SK-N-SH (cell line): ENCODE measurements around the gene NPIPA7. TPM values are rescaled to one million over a fixed set of nuclear protein-coding genes. Genes with fewer than 3 reads are reported as not detected.
"Not testable (repeated sequence)": the region's sequence is repeated elsewhere in the genome, so short reads cannot be mapped to it uniquely, and the experiment has no call there.

Experiments
- CTCF ChIA-PET: fragments of 300-600, 350-600 bp; formaldehyde crosslinking; extraction: SDS; loops from one replicate; lab custom pipeline; 2021; lab: Yijun Ruan, JAX
- POLR2A ChIA-PET: fragments of 350-600 bp; sonication (Branson Sonifier 250); formaldehyde crosslinking; extraction: SDS; loops from one replicate; lab custom pipeline; 2020; ENCODE audit warnings: antibody characterized with exemption, inconsistent platforms; lab: Yijun Ruan, JAX
- DNase-seq: peaks from one replicate; pipeline ENCODE4 v3.0.0; 2012
- H2AFZ ChIP-seq: fragments of 200-600 bp; sonication (generic); 2 replicates; pipeline ENCODE4 v1.8.1; 2016; ENCODE audit warnings: antibody characterized with exemption, mild to moderate bottlenecking, low read depth
- H3F3A ChIP-seq: fragments of 200-600 bp; sonication (generic); replicated peaks from 2 replicates; pipeline ENCODE3; 2016; ENCODE audit warnings: antibody characterized with exemption, mild to moderate bottlenecking; ENCODE audit not compliant: insufficient read depth
- H3K27ac ChIP-seq, 2 experiments: fragments of 200-500 bp in 1 of 2; fragments of 200-600 bp in 1 of 2; sonication (Bioruptor generic) in 1 of 2; sonication (generic), shearing (Covaris generic) in 1 of 2; 2 replicates each; pipeline versions ENCODE4 v1.5.1 to v1.6.1; 2014 to 2016; ENCODE audit warnings: low read depth in 2 of 2, inconsistent platforms in 1 of 2, low read length in 1 of 2, mild to moderate bottlenecking in 1 of 2, mixed read lengths in 1 of 2
- H3K27me3 ChIP-seq: fragments of 200-600 bp; sonication (generic), shearing (Covaris generic); 2 replicates; pipeline ENCODE4 v1.6.1; 2016; ENCODE audit warnings: mixed run types; ENCODE audit not compliant: insufficient read depth
- H3K36me3 ChIP-seq, 2 experiments: fragments of 200-500 bp in 1 of 2; fragments of 200-600 bp in 1 of 2; sonication (Bioruptor generic) in 1 of 2; sonication (generic) in 1 of 2; replicated peaks in 1 of 2; 2 replicates each; pipeline versions ENCODE3 to v1.5.1; 2014 to 2016; ENCODE audit warnings: low read length in 1 of 2, mild to moderate bottlenecking in 1 of 2; ENCODE audit not compliant: insufficient read depth in 2 of 2, control insufficient read depth in 1 of 2
- H3K4me1 ChIP-seq, 2 experiments: fragments of 200-500 bp in 1 of 2; fragments of 200-600 bp in 1 of 2; sonication (Bioruptor generic) in 1 of 2; sonication (generic), shearing (Covaris generic) in 1 of 2; 2 replicates each; pipeline versions ENCODE4 v1.5.1 to v1.6.1; 2014 to 2016; ENCODE audit warnings: low read depth in 1 of 2, low read length in 1 of 2, mixed run types in 1 of 2; ENCODE audit not compliant: insufficient read depth in 2 of 2, control insufficient read depth in 1 of 2
- H3K4me2 ChIP-seq: fragments of 200-600 bp; sonication (generic), shearing (Covaris generic); 2 replicates; pipeline ENCODE4 v1.6.1; 2017; ENCODE audit warnings: mixed run types
- H3K4me3 ChIP-seq, 2 experiments: fragments of 200-500 bp in 1 of 2; fragments of 200-600 bp in 1 of 2; sonication (Bioruptor generic) in 1 of 2; sonication (generic), shearing (Covaris generic) in 1 of 2; 2 replicates each; pipeline versions ENCODE4 v1.5.1 to v1.8.1; 2014 to 2016; ENCODE audit warnings: low read depth in 2 of 2, inconsistent platforms in 1 of 2, low read length in 1 of 2, mild to moderate bottlenecking in 1 of 2, mixed read lengths in 1 of 2, moderate library complexity in 1 of 2
- H3K79me2 ChIP-seq: fragments of 200-600 bp; sonication (generic); 2 replicates; pipeline ENCODE4 v1.8.1; 2017; ENCODE audit warnings: mild to moderate bottlenecking; ENCODE audit not compliant: insufficient read depth
- H3K9ac ChIP-seq: fragments of 200-600 bp; sonication (generic); 2 replicates; pipeline ENCODE4 v1.6.1; 2017; ENCODE audit warnings: mixed run types
- H3K9me2 ChIP-seq: fragments of 200-600 bp; sonication (generic); 2 replicates; pipeline ENCODE4 v1.6.1; 2017; ENCODE audit warnings: mixed run types
- H3K9me3 ChIP-seq: fragments of 200-600 bp; sonication (generic); 2 replicates; pipeline ENCODE4 v1.6.1; 2017; ENCODE audit warnings: mixed run types, mild to moderate bottlenecking, moderate library complexity
- H4K20me1 ChIP-seq: fragments of 200-600 bp; sonication (generic); 2 replicates; pipeline ENCODE4 v1.6.1; 2017; ENCODE audit warnings: mild to moderate bottlenecking, mixed run types; ENCODE audit not compliant: insufficient read depth
- WGBS: methylation state at CpG from one replicate; pipeline ENCODE4 v1.1.6; 2017; ENCODE audit warnings: low lambda C conversion rate; 5-methylcytosine and 5-hydroxymethylcytosine counted together
- polyA plus RNA-seq, 3 experiments: library from polyadenylated mRNA; depleted of rRNA; stranded (reverse); fragments of >200 nt; gene quantifications; 2 replicates each; pipeline ENCODE4 v1.2.3, GENCODE V29; 2012

Gene NPIPA7
- polyA plus RNA-seq, 1 of the 3 experiments (the other 2 are of a cell fraction): 16.7 TPM

DNA sequence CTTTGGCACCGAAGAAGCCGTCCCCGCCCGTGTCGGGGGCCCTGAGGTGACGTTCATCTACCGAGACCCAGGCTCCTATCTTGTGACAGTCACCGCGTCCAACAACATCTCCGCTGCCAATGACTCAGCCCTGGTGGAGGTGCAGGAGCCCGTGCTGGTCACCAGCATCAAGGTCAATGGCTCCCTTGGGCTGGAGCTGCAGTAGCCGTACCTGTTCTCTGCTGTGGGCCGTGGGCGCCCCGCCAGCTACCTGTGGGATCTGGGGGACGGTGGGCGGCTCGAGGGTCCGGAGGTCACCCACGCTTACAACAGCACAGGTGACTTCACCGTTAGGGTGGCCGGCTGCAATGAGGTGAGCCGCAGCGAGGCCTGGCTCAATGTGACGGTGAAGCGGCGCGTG lies 14.2 kb upstream of the NPIPA7 start:
- DNase-seq, H3K4me3 ChIP-seq, H3K36me3 ChIP-seq, H2AFZ ChIP-seq, H3K4me1 ChIP-seq, H3K27ac ChIP-seq, POLR2A ChIA-PET, H3K9me3 ChIP-seq, H3K9ac ChIP-seq, H3K27me3 ChIP-seq, H4K20me1 ChIP-seq, H3K9me2 ChIP-seq, H3K79me2 ChIP-seq, CTCF ChIA-PET, H3K4me2 ChIP-seq, H3F3A ChIP-seq: not testable (repeated sequence)
- no CpG with 5 or more reads among the region's 28 CpGs for WGBS

DNA sequence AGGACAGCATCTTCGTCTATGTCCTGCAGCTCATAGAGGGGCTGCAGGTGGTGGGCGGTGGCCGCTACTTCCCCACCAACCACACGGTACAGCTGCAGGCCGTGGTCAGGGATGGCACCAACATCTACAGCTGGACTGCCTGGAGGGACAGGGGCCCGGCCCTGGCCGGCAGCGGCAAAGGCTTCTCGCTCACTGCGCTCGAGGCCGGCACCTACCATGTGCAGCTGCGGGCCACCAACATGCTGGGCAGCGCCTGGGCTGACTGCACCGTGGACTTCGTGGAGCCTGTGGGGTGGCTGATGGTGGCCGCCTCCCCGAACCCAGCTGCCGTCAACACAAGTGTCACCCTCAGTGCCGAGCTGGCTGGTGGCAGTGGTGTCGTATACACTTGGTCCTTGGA lies 13.6 kb upstream of the NPIPA7 start:
- H3K4me2 ChIP-seq, H3K4me3 ChIP-seq, H2AFZ ChIP-seq, DNase-seq, H3K36me3 ChIP-seq, H3K9me2 ChIP-seq, H4K20me1 ChIP-seq, H3K4me1 ChIP-seq, H3K27me3 ChIP-seq, H3K9me3 ChIP-seq, CTCF ChIA-PET, H3K9ac ChIP-seq, H3K79me2 ChIP-seq, H3K27ac ChIP-seq, H3F3A ChIP-seq, POLR2A ChIA-PET: not testable (repeated sequence)
- WGBS: 70% methylated on average over 19 of the region's 21 CpGs

DNA sequence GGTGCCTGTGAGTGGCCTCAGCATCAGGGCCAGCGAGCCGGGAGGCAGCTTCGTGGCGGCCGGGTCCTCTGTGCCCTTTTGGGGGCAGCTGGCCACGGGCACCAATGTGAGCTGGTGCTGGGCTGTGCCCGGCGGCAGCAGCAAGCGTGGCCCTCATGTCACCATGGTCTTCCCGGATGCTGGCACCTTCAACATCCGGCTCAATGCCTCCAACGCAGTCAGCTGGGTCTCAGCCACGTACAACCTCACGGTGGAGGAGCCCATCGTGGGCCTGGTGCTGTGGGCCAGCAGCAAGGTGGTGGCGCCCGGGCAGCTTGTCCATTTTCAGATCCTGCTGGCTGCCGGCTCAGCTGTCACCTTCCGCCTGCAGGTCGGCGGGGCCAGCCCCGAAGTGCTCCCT lies 13.1 kb upstream of the NPIPA7 start:
- H4K20me1 ChIP-seq, H3K79me2 ChIP-seq, H3K4me2 ChIP-seq, H3K4me1 ChIP-seq, H3K9me3 ChIP-seq, POLR2A ChIA-PET, H3F3A ChIP-seq, H3K27ac ChIP-seq, H3K9ac ChIP-seq, H2AFZ ChIP-seq, CTCF ChIA-PET, H3K36me3 ChIP-seq, H3K4me3 ChIP-seq, H3K9me2 ChIP-seq, H3K27me3 ChIP-seq, DNase-seq: not testable (repeated sequence)
- no CpG with 5 or more reads among the region's 22 CpGs for WGBS

DNA sequence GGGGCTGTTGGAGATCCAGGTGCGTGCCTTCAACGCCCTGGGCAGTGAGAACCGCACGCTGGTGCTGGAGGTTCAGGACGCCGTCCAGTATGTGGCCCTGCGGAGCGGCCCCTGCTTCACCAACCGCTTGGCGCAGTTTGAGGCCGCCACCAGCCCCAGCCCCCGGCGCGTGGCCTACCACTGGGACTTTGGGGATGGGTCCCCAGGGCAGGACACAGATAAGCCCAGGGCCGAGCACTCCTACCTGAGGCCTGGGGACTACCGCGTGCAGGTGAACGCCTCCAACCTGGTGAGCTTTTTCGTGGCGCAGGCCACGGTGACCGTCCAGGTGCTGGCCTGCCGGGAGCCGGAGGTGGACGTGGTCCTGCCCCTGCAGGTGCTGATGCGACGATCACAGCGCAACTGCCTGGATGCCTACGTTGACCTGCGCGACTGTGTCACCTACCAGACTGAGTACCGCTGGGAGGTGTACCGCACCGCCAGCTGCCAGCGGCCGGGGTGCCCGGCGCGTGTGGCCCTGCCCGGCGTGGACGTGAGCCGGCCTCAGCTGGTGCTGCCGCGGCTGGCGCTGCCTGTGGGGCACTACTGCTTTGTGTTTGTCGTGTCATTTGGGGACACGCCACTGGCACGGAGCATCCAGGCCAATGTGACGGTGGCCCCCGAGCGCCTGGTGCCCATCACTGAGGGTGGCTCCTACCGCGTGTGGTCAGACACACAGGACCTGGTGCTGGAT lies 12.2 kb upstream of the NPIPA7 start:
- POLR2A ChIA-PET, H2AFZ ChIP-seq, H4K20me1 ChIP-seq, H3K4me2 ChIP-seq, H3K4me3 ChIP-seq, H3K9ac ChIP-seq, H3K27ac ChIP-seq, H3K36me3 ChIP-seq, H3K9me2 ChIP-seq, CTCF ChIA-PET, H3K9me3 ChIP-seq, H3K27me3 ChIP-seq, H3K79me2 ChIP-seq, H3K4me1 ChIP-seq, H3F3A ChIP-seq, DNase-seq: not testable (repeated sequence)
- 95% methylated on average over 12 of the region's 54 CpGs for WGBS

DNA sequence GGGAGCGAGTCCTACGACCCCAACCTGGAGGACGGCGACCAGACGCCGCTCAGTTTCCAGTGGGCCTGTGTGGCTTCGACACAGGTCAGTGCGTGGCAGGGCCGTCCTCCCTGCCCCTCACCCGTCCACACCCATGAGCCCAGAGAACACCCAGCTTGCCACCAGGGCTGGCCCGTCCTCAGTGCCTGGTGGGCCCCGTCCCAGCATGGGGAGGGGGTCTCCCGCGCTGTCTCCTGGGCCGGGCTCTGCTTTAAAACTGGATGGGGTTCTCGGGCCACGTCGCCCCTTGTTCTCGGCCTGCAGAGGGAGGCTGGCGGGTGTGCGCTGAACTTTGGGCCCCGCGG lies 11.7 kb upstream of the NPIPA7 start:
- H3K27me3 ChIP-seq, H3K9me3 ChIP-seq, DNase-seq, H3K4me3 ChIP-seq, H3K27ac ChIP-seq, H3K4me1 ChIP-seq, H4K20me1 ChIP-seq, H3K36me3 ChIP-seq, H3F3A ChIP-seq, H2AFZ ChIP-seq, H3K79me2 ChIP-seq, POLR2A ChIA-PET, H3K9me2 ChIP-seq, H3K4me2 ChIP-seq, H3K9ac ChIP-seq, CTCF ChIA-PET: not testable (repeated sequence)
- no CpG with 5 or more reads among the region's 23 CpGs for WGBS

DNA sequence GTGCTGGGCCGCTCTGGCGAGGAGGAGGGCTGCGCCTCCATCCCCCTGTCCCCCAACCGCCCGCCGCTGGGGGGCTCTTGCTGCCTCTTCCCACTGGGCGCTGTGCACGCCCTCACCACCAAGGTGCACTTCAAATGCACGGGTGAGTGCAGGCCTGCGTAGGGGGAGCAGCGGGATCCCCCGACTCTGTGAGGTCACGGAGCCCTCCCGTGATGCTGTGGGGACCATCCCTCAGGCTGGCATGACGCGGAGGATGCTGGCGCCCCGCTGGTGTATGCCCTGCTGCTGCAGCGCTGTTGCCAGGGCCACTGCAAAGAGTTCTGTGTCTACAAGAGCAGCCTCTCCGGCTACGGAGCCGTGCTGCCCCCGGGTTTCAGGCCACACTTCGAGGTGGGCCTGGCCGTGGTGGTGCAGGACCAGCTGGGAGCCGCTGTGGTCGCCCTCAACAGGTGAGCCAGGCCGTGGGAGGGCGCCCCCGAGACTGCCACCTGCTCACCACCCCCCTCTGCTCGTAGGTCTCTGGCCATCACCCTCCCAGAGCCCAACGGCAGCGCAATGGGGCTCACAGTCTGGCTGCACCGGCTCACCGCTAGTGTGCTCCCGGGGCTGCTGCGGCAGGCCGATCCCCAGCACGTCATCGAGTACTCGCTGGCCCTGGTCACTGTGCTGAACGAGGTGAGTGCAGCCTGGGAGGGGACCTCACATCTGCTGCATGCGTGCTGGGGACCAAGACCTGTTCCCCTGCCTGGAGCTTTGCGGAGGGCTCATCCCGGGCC lies 9.7 kb upstream of the NPIPA7 start:
- H3F3A ChIP-seq, H3K79me2 ChIP-seq, POLR2A ChIA-PET, H3K9ac ChIP-seq, H3K27ac ChIP-seq, H3K4me2 ChIP-seq, H3K9me3 ChIP-seq, CTCF ChIA-PET, H4K20me1 ChIP-seq, H3K4me1 ChIP-seq, DNase-seq, H3K9me2 ChIP-seq, H3K36me3 ChIP-seq, H2AFZ ChIP-seq, H3K27me3 ChIP-seq, H3K4me3 ChIP-seq: not testable (repeated sequence)
- WGBS: 70% methylated on average over 10 of the region's 45 CpGs
